GM19043 (cell line): Measurements from ENCODE around the gene RBPJL.

Source experiments
- ATAC-seq: cut with Tn5 transposase; IDR thresholded peaks from one replicate; pipeline ENCODE4 v1.9.1; 2021; ENCODE audit warnings: low read depth; ENCODE audit not compliant: unreplicated experiment

The RBPJL gene

DNA sequence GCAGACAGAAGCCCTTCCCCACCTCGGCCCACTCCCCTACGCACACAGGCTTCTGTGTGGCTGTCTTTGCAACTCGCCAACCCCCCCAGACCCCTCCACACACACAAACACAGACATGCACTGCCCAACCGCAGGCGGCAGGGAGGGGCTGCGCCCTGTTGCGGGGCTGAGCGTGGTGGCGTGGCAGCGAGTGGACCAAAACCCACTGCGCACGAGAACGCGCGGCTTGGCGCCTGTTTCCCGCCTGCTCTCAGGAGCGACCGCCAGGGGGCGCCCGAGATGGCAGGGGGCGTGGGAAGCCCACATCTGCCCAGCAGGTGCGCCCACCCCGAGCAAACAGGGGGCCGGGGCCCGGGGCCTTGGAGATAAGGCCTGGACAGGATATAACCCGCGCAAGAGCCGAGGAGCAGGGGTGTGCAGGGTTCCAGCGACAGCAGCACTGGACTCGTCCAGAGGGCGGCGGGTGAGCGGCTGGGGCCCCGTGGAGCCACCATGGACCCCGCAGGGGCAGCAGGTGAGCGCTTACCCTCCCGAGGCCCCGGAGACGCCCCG lies at the start of gene RBPJL:
Gene RBPJL, plus strand, starts transcription at position 410 of the 552 bp plus-strand sequence. Its CDS starts 83 bp downstream, at position 493.
- no peak for ATAC-seq

DNA sequence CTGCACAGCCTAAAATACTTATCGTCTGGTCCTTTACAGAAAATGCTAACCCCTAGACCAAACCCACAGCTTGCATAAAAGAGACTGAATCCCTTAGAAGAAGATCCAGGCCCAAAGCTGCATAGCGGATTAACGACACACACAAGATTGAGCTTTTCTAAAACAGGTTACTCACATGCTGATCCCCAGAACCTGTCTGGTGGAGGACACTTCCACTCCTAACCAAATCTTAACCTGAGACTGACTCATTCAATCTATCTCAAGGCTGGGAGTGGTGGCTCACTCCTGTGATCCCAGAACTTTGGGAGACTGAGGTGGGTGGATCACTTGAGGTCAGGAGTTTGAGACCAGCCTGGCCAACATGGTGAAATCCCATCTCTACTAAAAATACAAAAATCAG lies 49.5 kb upstream of the RBPJL start:
- ATAC-seq, result no peak

DNA sequence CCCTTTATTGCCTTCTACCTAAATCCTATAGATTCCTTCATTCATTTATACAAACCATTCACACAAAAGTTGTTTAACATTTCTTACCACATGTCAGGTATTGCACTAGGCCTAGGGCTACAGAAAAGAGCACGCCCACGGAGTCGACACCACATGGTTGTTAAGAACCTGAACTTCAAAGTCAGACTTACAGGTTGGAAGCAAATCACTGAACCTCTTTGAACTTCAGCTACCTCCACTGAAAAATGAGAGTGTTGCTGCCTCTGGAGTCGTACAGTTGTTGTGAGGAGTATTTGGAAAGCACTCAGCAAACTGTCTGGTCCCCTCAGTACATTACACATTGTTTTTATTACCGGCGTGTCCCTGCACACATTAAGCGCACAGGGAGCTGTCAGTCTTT lies 48.9 kb upstream of the RBPJL start:
- no peak for ATAC-seq

- no peak for ATAC-seq
Measured at GRCh38 chr20:45258259-45258658, 48.4 kb upstream of the RBPJL start.

DNA sequence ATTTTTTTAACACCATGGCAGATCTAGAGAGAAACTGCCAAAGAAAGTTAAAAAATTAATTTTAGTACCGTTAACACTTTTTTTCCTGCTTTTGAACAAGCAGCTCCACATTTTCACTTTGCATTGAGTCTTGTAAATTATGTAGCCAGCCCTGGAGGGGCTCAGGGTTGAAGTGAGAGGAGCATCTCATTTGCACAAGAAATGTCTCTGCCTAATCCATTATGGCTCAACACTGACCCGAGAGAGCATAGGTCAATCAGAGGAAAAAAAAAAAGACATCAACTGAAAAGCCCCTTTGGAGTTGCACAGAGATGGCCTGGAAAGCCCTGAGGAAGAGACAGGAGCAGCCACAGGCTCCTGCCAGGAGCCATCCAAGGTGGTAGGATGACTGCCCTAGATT lies 48.0 kb upstream of the RBPJL start:
- no peak for ATAC-seq

DNA sequence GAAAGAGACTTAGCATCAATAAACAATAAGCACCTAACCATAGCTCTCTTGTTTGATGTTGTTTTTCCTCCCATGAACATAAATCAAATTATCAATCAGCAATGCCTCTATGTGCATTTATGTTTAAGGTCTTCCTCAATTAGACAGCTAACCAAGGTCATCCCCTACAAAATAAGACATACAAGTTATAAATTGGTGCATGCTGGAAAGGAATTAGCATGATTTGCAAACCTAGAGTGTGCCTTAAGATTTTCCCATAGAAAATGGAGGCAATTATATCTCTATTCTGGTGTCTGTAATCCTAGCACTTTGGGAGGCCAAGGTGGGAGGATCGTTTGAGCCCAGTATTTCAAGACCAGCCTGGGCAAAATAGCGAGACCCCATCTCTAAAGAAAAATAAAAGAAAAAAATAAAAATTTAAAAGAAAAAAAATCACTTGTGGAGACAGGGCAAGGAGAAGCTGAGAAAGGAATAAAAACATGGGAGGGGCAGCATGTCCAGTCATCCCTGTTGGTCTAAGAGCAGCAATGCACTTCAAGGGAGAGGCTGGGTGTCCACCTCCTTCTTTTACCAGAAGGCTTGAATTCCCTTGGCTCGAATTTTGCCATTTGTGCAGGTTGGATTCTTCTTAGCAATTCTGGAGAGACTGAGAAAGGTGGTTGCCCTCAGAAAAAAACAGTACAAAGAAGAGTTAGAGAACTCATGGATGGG lies 42.9 kb upstream of the RBPJL start:
- ATAC-seq, result no peak

- no peak for ATAC-seq
Measured at GRCh38 chr20:45266977-45267376, 39.7 kb upstream of the RBPJL start.

DNA sequence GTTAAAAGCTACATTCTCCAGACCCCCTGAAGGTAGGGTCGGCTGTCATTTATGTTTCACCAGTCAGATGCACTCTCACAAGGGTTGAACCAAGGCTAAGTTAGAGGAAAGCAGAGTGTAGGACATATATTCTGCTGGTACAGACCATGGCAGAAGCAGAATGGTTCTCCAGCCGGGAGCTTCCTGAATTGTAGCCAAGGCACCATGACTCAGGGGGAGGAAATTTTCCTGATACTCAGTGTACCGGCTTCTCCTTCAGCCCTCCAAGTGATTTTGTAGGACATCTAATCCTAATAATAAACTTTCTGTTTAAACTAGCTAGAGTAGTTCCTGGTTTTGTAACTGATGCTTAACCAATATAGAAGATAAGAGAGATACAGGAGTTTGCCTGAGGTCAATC lies 38.1 kb upstream of the RBPJL start:
- no peak for ATAC-seq

DNA sequence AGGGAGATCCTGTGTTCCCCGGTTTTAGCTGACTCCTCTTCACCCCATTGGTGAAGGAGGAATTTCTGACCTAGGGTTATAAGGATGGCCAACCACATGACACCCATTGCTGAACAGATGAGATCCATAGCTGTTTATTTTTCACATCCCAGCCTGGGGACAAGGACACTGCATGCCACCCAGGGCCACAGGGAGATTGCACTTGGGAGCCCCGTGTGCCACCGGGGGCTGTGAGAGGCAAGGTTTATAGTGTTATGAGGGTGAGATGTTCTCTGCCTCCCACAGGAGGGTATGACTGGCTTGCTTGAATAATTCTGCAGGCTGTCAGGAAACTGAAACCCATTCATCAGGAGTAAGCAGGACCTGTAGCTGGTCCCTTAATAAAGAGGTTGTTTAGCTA lies 37.6 kb upstream of the RBPJL start:
- no peak for ATAC-seq

- ATAC-seq, result no peak
Measured at GRCh38 chr20:45269754-45270270, 36.8 kb upstream of the RBPJL start.

- no peak for ATAC-seq
Measured at GRCh38 chr20:45275338-45275737, 31.3 kb upstream of the RBPJL start.

DNA sequence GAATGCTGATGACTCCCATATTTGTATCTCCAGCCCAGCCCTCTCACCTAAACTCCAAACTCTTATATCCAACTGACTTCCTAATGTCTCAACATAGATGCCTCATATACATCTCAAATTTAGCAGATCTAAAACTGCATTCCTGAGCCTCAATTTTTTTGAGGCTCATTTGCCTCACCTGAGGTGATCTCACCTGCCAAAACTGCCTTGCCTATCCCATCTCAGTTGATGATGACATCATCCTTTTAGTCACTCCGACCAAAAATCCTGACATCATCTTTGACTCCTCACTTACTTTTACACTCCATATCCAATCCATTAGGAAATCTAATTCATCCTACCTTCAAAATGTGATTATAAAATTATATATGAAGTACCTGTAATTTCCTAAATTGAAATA lies 26.6 kb upstream of the RBPJL start:
- ATAC-seq, result no peak

DNA sequence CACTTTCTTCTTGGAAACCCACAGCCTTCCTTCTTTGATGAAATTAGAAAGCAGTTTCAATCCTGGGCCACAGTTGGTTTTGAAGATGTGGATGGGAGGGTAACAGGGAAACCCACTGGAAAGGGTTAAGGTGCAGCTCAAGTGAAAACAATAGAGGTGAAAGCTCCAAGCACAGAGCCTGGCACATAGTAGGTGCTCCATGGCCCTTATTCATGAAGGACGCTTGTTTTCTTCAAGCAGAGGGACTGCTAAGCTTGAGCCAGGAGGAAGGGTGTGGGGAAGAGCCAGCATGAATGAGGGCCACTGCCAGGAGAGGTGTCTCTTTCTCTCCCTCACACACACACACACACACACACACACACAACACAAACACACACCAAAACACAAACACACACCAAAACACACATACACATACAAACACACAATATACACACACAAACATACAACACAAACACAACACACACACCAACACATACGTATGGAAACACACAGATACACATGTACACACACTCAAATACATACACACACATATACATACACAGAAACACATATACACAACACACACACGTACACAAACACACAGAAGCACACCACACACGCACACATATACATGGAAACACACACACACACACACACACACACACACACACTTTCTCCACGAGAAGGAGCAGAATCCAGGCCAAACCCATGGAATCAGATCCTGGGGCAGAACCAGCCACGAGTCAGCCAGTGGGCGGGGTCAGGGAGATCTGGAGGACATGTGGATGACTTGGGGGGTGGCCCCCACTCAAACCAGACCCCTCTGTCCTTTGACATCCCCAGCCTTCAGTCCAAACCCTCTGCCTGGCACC lies 23.7 kb upstream of the RBPJL start:
- ATAC-seq, result no peak

DNA sequence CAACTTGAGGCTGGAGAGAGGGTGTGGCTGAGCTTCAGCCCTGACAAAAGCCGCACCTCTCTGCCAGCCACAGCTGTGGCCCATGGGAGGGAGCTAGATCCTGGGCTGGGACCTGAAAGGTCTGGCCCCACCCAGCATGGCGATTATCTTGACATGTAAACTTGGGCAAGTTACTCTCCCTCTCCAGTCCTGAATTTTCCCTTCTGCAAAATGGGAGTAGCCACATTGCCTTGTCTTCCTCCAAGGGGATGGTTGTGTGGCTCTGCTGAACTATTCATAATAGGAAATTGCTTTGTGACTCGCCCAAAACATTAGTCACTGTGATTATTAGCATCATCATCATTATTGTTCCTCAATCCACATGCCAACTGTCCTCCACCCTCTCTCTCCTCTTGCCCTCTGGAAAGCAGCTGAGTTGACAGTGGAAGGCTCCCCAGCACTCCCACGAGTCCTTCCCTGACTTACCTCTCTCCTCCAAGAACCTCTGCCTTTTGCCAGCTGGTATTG lies 23.0 kb upstream of the RBPJL start:
- no peak for ATAC-seq

DNA sequence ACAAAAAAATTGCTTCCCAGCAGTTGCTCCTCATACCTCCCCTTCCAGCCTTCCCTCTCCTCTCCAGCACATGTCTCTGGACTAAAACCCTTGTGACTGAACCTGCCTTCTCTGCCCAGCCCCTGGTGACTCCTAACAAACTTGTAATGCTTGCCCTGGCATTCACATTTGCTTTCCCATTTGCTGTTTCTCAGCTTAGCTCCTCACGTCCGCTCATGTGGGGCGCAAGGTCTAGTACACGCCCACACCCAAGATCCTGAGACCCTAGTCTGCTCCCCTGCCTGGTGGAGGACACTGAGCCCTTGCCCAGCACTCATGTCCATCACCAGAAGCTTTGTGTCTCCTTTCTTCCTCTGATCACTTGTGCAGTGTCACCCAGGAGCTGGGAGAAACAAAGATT lies 18.3 kb upstream of the RBPJL start:
- no peak for ATAC-seq

DNA sequence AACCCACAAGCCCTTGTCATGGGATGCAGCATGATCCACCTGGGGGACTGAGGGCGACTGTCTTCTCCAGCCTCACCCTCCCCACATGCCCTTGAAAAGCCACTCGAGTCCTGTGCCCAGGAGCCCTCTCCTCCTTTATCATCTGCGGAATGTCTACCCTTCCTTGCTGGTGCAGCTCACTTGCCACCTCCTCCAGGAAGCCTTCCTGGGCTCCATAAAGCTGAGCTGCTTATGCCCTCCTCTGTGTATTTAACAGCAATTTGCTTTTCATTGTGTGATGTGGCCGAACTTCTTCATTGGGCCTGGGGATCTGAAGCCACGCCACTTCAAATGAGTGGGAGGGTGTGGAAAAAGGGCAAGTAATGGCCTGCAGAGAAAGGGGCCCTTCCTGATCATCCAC lies 17.8 kb upstream of the RBPJL start:
- no peak for ATAC-seq

DNA sequence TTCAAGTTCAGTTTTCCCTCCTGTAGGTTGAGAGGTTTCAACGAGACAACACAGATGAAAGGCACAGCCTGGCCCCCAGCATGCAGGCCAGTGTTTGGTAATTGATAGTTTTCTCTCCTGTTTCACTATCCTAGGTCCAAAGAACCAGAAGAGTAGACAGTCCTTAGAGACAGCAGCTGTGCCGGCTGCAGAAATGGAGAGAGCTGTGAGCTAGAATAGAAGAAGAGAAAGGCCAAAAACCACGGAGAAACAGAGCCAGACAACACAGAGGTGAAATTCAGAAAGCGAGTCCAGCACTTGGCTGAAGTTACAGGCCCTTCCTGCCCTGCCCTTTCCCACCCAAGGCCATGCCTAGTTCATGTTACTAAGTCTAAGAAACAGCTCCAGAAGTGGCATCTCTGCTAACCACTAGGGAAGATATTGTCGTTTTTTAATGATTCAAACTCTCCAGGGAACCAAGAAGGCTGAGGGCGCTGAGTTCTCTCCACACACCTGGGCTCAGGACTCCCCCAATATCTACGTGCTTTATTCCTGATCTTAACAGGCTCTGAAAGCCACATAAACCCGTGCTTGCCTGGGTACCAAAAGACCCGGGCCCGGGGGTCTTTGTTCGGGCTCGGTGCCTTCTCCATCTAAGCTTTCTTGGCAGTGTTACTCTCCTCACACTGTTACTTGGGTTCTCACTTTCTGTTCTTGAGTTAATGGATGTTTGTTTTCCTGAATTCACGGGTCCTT lies 16.5 kb upstream of the RBPJL start:
- ATAC-seq, result no peak

GRCh38 chr20:45290677-45291355 lies 15.8 kb upstream of the RBPJL start:
- ATAC-seq, result no peak

DNA sequence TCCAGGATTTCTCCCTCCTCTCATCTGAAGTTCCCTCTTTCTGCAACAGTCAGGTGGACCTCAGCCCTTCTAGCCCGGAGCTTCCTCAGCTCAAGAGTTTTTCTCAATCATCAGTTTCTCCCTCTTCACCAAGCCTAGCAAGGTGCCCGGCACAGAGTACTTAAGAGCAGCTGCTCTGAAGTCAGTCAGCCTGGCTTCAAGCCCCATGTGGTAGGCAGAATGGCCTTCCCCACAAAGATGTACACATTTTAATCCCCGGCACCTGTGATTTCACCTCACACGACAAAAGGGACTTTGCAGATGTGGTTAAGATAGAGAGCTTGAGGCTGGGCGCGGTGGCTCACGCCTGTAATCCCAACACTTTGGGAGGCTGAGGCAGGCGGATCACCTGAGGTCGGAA lies 15.1 kb upstream of the RBPJL start:
- no peak for ATAC-seq

- no peak for ATAC-seq
Measured at GRCh38 chr20:45292343-45292742, 14.3 kb upstream of the RBPJL start.
